MCF 10A (cell line): Measurements from ENCODE around the gene TMUB2. TPM values are rescaled to one million over a fixed set of nuclear protein-coding genes. Genes with fewer than 3 reads are reported as not detected.
"Not testable (repeated sequence)": the region's sequence is repeated elsewhere in the genome, so short reads cannot be mapped to it uniquely, and the experiment has no call there.

Experiments used
- BruUV-seq: library from RNA; stranded (reverse); fragments of 400-500 nt; replicated peaks from 2 replicates; lab custom pipeline; 2021; lab: Mats Ljungman, UMichigan
- CTCF ChIA-PET: fragments of 300-600 bp; sonication (Branson Sonifier 250); formaldehyde crosslinking; extraction: SDS; loops from one replicate; lab custom pipeline; 2021; ENCODE audit warnings: antibody characterized with exemption, inconsistent platforms; lab: Yijun Ruan, JAX
- POLR2A ChIA-PET: fragments of 300-600, 350-650 bp; sonication (Branson Sonifier 250); formaldehyde crosslinking; extraction: SDS; loops from one replicate; lab custom pipeline; 2020; ENCODE audit warnings: antibody characterized with exemption, inconsistent platforms; lab: Yijun Ruan, JAX
- DNase-seq: peaks from one replicate; pipeline ENCODE4 v3.0.0-alpha.2; 2018; ENCODE audit not compliant: unreplicated experiment
- H3K27ac Mint-ChIP-seq: one replicate; pipeline ENCODE4 v1.8.0; 2022; ENCODE audit warnings: mild to moderate bottlenecking, low read depth, mixed read lengths; ENCODE audit not compliant: unreplicated experiment
- H3K27me3 Mint-ChIP-seq: one replicate; pipeline ENCODE4 v1.8.0; 2022; ENCODE audit warnings: mixed read lengths; ENCODE audit not compliant: insufficient read depth, unreplicated experiment
- H3K36me3 Mint-ChIP-seq: one replicate; pipeline ENCODE4 v1.8.0; 2022; ENCODE audit warnings: mild to moderate bottlenecking, moderate library complexity, mixed read lengths; ENCODE audit not compliant: insufficient read depth, unreplicated experiment
- H3K4me1 Mint-ChIP-seq: one replicate; pipeline ENCODE4 v1.8.0; 2022; ENCODE audit warnings: mixed read lengths; ENCODE audit not compliant: insufficient read depth, unreplicated experiment
- H3K4me3 Mint-ChIP-seq: one replicate; pipeline ENCODE4 v1.8.0; 2022; ENCODE audit warnings: mild to moderate bottlenecking, moderate library complexity, mixed read lengths; ENCODE audit not compliant: unreplicated experiment
- H3K9me3 Mint-ChIP-seq: one replicate; pipeline ENCODE4 v1.8.0; 2022; ENCODE audit warnings: mixed read lengths; ENCODE audit not compliant: unreplicated experiment
- intact Hi-C: fragments of 100-400 bp; cut with micrococcal nuclease; formaldehyde crosslinking; loops from 2 replicates; pipeline ENCODE4 v1.14.1; 2022
- total RNA-seq: library from RNA; stranded (reverse); gene quantifications from 2 replicates; pipeline ENCODE4 v1.2.3, GENCODE V29; 2022
- TF ChIP-seq, protein P1 (sequence below): fragments of 200-600 bp; IDR thresholded peaks from one replicate; pipeline ENCODE4 v1.8.0; 2022; ENCODE audit warnings: antibody characterized with exemption, mild to moderate bottlenecking; ENCODE audit not compliant: unreplicated experiment

TMUB2 gene
- total RNA-seq, 1 experiment from 2014 or later = 26.5 TPM

- Mint-ChIP-seq H3K36me3 (peaks cover 20% of the 10 kb centered on the region), H3K4me3 (peak overlapping the region; percentile 3), H3K9me3 (no peaks in the 10 kb centered on the region), H3K27me3 (no peaks in the 10 kb centered on the region), H3K4me1 (peaks cover 18% of the 10 kb centered on the region), H3K27ac (peak overlapping the region; percentile 84)
- TSS peak; percentile 4 for BruUV-seq
- DNase-seq = peak; percentile 75
- POLR2A ChIA-PET = interaction anchor here (0.7 to 7.6 kb wide), 17 partner anchors 8 to 720 kb away, joined by 3 to 41 read pairs (median 5); partner anchors contain the start of genes G6PC3, HDAC5, LSM12 and TMUB2
- TF ChIP-seq, protein P1, sequence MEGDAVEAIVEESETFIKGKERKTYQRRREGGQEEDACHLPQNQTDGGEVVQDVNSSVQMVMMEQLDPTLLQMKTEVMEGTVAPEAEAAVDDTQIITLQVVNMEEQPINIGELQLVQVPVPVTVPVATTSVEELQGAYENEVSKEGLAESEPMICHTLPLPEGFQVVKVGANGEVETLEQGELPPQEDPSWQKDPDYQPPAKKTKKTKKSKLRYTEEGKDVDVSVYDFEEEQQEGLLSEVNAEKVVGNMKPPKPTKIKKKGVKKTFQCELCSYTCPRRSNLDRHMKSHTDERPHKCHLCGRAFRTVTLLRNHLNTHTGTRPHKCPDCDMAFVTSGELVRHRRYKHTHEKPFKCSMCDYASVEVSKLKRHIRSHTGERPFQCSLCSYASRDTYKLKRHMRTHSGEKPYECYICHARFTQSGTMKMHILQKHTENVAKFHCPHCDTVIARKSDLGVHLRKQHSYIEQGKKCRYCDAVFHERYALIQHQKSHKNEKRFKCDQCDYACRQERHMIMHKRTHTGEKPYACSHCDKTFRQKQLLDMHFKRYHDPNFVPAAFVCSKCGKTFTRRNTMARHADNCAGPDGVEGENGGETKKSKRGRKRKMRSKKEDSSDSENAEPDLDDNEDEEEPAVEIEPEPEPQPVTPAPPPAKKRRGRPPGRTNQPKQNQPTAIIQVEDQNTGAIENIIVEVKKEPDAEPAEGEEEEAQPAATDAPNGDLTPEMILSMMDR = no peak
- CTCF ChIA-PET = interaction anchor here (0.7 to 3.4 kb wide), 7 partner anchors 10 to 1240 kb away, joined by 3 to 15 read pairs (median 3); partner anchors contain the start of gene HDAC5
- intact Hi-C loops = no loop called here
These were observed 41.6 kb upstream of the TMUB2 start for GRCh38 chr17:44144966-44145739.

DNA sequence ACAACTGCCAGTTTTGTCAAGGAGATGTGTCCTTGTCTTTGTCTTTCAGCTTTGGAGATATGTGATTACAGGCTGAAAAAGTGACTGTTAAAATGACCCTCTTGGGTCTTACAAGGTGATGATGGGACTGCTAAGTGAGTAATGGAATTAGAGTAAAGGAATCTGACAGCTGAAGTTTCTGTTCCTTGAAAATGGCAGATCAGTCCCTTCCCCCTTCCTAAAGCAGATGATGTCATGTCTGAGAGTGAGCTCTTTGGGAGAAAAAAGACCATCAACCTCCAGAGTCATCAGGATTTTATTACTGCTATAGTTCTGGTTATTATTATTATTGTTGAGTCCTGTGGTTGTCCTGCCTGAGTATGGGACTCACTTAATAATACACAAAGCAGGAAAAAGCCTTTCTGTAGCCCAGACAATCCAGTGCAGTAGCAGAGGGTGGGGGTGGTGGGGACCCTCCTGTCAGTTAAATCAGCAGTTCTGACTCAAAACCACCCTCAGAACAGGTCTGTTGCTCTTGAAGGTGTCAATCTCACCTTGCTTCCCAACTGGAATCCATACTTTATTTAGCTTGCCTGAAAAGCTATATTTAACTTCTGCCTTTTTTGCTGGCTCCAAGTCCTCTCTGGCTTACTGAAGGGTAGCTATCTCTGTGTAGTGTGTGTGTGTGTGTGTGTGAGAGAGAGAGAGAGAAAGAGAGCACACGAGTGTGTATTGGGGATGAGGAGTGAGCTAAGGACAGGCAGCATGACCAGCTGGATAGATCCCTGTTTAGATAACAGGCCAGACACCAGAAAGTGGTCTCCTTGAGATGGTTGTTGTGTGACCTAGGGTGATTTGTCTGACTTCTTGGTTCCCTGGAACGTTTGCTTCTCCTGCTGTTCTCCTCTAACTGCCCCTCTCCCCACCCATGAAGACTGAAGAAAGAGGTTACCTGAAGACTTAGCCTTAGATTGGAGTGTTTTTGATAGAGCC is 40.1 kb upstream of the TMUB2 start:
- POLR2A ChIA-PET = interaction anchor here (0.6 to 7.6 kb wide), 10 partner anchors 8 to 75 kb away, joined by 3 to 41 read pairs (median 3); partner anchors contain the start of genes HDAC5 and TMUB2
- BruUV-seq = no TSS peak

GRCh38 chr17:44147812-44148211 is 39.0 kb upstream of the TMUB2 start:
- intact Hi-C loops = no loop called here
- peaks cover 35% of the 10 kb centered on the region for H3K36me3 Mint-ChIP-seq
- H3K27ac Mint-ChIP-seq = peak overlapping the region; percentile 78
- CTCF ChIA-PET = interaction anchor here (0.6 kb wide), 1 partner anchor 78 kb away, joined by 3 read pairs; no protein-coding TSS in a partner anchor
- POLR2A ChIA-PET = no interaction called here
- DNase-seq = no peak
- TF ChIP-seq, protein P1 = no peak
- H3K4me3 Mint-ChIP-seq = no peak overlapping the region
- H3K4me1 Mint-ChIP-seq = peaks cover 34% of the 10 kb centered on the region
- H3K27me3 Mint-ChIP-seq = no peaks in the 10 kb centered on the region
- no peaks in the 10 kb centered on the region for H3K9me3 Mint-ChIP-seq
- BruUV-seq = no TSS peak

More for the DNA sequence above, 40.1 kb upstream of the TMUB2 start:
- no peaks in the 10 kb centered on the region for H3K9me3 Mint-ChIP-seq
- TF ChIP-seq, protein P1 = no peak
- DNase-seq = no peak
- peaks cover 29% of the 10 kb centered on the region for H3K4me1 Mint-ChIP-seq
- H3K27me3 Mint-ChIP-seq = no peaks in the 10 kb centered on the region
- peak overlapping the region; percentile 84 for H3K27ac Mint-ChIP-seq
- H3K4me3 Mint-ChIP-seq = no peak overlapping the region
- H3K36me3 Mint-ChIP-seq = peaks cover 26% of the 10 kb centered on the region
- CTCF ChIA-PET = interaction anchor here (0.5 to 3.4 kb wide), 9 partner anchors 12 to 530 kb away, joined by 3 to 15 read pairs (median 4); partner anchors contain the start of gene HDAC5
- intact Hi-C loops = no loop called here

DNA sequence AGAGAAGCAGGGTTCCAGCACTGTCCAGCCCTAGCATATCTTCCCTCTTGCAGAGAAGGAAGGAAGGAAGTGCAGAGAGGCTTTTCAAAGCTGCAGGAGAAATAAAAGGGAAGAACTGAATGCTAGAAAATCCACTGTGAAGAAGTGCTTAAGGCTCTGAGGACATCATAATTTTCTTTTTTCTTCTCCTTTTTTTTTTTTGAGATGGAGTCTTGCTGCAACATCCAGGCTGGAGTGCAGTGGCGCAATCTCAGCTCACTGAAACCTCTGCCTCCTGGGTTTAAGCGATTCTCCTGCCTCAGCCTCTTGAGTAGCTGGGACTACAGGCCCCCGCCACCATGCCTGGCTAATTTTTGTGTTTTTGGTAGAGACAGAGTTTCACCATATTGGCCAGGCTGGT is 37.7 kb upstream of the TMUB2 start:
- H3K27me3 Mint-ChIP-seq, DNase-seq, H3K4me3 Mint-ChIP-seq, H3K9me3 Mint-ChIP-seq, intact Hi-C loops, BruUV-seq: not testable (repeated sequence)
- H3K27ac Mint-ChIP-seq = peak overlapping the region; percentile 39
- CTCF ChIA-PET = interaction anchor here (1.6 kb wide), 1 partner anchor 21 kb away, joined by 3 read pairs; the partner anchor contains the start of gene ASB16
- peaks cover 38% of the 10 kb centered on the region for H3K4me1 Mint-ChIP-seq
- peaks cover 41% of the 10 kb centered on the region for H3K36me3 Mint-ChIP-seq
- POLR2A ChIA-PET = interaction anchor here (0.9 kb wide), 1 partner anchor 37 kb away, joined by 3 read pairs; the partner anchor contains the start of gene TMUB2
